Uterus (tissue), 2 donors: ENCODE data around the gene TOX2.

Source experiments
- POLR2A ChIP-seq, 2 donors: fragments of 450-650 bp; IDR thresholded peaks; one replicate each; pipeline ENCODE4 v1.6.1; 2016; ENCODE audit warnings: antibody characterized with exemption in 2 of 2, mild to moderate bottlenecking in 1 of 2, moderate library complexity in 1 of 2
- TF ChIP-seq, protein P1 (sequence below), 4 experiments: fragments of 200-600 bp in 2 of 4; fragments of 450-650 bp in 2 of 4; sonication (generic) in 2 of 4; IDR thresholded peaks; one replicate each; pipeline ENCODE4 v1.5.1; 2016 to 2019; ENCODE audit warnings: antibody characterized with exemption in 4 of 4, mild to moderate bottlenecking in 2 of 4, moderate library complexity in 1 of 4

DNA sequence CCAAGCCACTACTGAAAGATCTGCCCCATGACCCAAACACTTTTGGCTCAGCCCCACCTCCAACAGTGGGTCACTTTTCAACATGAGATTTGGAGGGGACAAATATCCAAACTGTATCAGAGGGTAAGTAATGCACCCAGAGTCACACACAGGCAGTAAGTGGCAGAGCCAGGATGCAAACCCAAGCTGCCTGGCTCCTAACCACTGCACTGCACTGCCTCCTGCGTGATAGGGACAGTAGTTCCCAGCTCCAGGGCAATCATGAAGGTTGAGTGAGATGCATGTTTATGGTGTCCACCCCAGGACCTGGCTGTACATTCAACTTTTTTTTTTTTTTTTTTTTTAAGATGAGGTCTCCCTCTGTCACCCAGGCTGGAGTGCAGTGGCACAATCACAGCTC, 88.2 kb downstream of the TOX2 start:
- TF ChIP-seq, protein P1, sequence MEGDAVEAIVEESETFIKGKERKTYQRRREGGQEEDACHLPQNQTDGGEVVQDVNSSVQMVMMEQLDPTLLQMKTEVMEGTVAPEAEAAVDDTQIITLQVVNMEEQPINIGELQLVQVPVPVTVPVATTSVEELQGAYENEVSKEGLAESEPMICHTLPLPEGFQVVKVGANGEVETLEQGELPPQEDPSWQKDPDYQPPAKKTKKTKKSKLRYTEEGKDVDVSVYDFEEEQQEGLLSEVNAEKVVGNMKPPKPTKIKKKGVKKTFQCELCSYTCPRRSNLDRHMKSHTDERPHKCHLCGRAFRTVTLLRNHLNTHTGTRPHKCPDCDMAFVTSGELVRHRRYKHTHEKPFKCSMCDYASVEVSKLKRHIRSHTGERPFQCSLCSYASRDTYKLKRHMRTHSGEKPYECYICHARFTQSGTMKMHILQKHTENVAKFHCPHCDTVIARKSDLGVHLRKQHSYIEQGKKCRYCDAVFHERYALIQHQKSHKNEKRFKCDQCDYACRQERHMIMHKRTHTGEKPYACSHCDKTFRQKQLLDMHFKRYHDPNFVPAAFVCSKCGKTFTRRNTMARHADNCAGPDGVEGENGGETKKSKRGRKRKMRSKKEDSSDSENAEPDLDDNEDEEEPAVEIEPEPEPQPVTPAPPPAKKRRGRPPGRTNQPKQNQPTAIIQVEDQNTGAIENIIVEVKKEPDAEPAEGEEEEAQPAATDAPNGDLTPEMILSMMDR (IDR thresholded peaks at IDR 0.05), result no peak
- TF ChIP-seq POLR2A (IDR thresholded peaks at IDR 0.05), result no peak
